PC-3 (cell line): ENCODE results near the gene TMX2. TPM values are rescaled to one million over a fixed set of nuclear protein-coding genes. Genes with fewer than 3 reads are reported as not detected.

Experiments
- ATAC-seq: fragments of 200-7000 bp; cut with Tn5 transposase; 2 replicates; pipeline ENCODE4 v1.9.1; 2020; ENCODE audit warnings: mild to moderate bottlenecking, moderate library complexity
- BruUV-seq: library from RNA; stranded (reverse); fragments of 400-500 nt; replicated peaks from 2 replicates; lab custom pipeline; 2021; lab: Mats Ljungman, UMichigan
- CTCF ChIA-PET: fragments of 300-600 bp; sonication (Branson Sonifier 250); formaldehyde crosslinking; loops from one replicate; lab custom pipeline; 2022; ENCODE audit warnings: antibody characterized with exemption; lab: Charles Lee
- POLR2A ChIA-PET: fragments of 300-600 bp; sonication (Branson Sonifier 250); formaldehyde crosslinking; loops from one replicate; lab custom pipeline; 2022; ENCODE audit warnings: antibody characterized with exemption; ENCODE audit not compliant: unreplicated experiment; lab: Charles Lee
- DNase-seq: peaks from one replicate; pipeline ENCODE4 v3.0.0-alpha.2; 2015
- H2AFZ ChIP-seq: fragments of 300-600 bp; sonication (generic); 2 replicates; pipeline ENCODE4 v1.6.0; 2016; ENCODE audit warnings: antibody characterized with exemption, low read length
- H3F3A ChIP-seq: fragments of 300-600 bp; sonication (generic); one replicate; pipeline ENCODE4 v1.6.0; 2017; ENCODE audit warnings: antibody characterized with exemption, low read length, control low read depth, mild to moderate bottlenecking; ENCODE audit not compliant: unreplicated experiment
- H3K27ac ChIP-seq: fragments of 300-600 bp; sonication (generic); 2 replicates; pipeline ENCODE4 v1.5.1; 2016; ENCODE audit warnings: mild to moderate bottlenecking, low read length
- H3K27me3 ChIP-seq: fragments of 300-600 bp; sonication (generic); 2 replicates; pipeline ENCODE4 v1.6.1; 2016; ENCODE audit warnings: low read length, mixed read lengths
- H3K36me3 ChIP-seq: fragments of 300-600 bp; sonication (generic); 2 replicates; pipeline ENCODE4 v1.6.1; 2016; ENCODE audit warnings: low read depth, mixed run types, low read length, mixed read lengths
- H3K4me1 ChIP-seq: fragments of 300-600 bp; sonication (generic); 2 replicates; pipeline ENCODE4 v1.5.1; 2016; ENCODE audit warnings: low read length; ENCODE audit not compliant: insufficient read depth
- H3K4me2 ChIP-seq: fragments of 300-600 bp; sonication (generic); 2 replicates; pipeline ENCODE4 v1.6.0; 2016; ENCODE audit warnings: low read length
- H3K4me3 ChIP-seq: fragments of 300-600 bp; sonication (generic); 2 replicates; pipeline ENCODE4 v1.5.1; 2016; ENCODE audit warnings: mild to moderate bottlenecking, low read length, mixed read lengths
- H3K79me2 ChIP-seq: fragments of 300-600 bp; sonication (generic); 2 replicates; pipeline ENCODE4 v1.6.1; 2017; ENCODE audit warnings: low read length, mixed read lengths
- H3K9ac ChIP-seq: fragments of 300-600 bp; sonication (generic); 2 replicates; pipeline ENCODE4 v1.6.0; 2016; ENCODE audit warnings: mild to moderate bottlenecking, low read length
- H3K9me2 ChIP-seq: fragments of 300-600 bp; sonication (generic); replicated peaks from 2 replicates; pipeline ENCODE4 v1.6.1; 2016; ENCODE audit warnings: mixed run types, low read length, mixed read lengths
- H3K9me3 ChIP-seq: fragments of 300-600 bp; sonication (generic); 2 replicates; pipeline ENCODE4 v1.6.1; 2016; ENCODE audit warnings: low read length, mixed read lengths
- H4K20me1 ChIP-seq: fragments of 300-600 bp; sonication (generic); 2 replicates; pipeline ENCODE4 v1.6.1; 2016; ENCODE audit warnings: low read length, mixed read lengths
- CTCF ChIP-seq: fragments of 300-600 bp; sonication (generic); conservative IDR thresholded peaks from 2 replicates; pipeline ENCODE4 v1.5.1; 2017; ENCODE audit warnings: antibody characterized with exemption, low read depth, mild to moderate bottlenecking, low read length
- EZH2 ChIP-seq: fragments of 300-600 bp; sonication (generic); IDR thresholded peaks from one replicate; pipeline ENCODE4 v1.6.1; 2017; ENCODE audit warnings: antibody characterized with exemption, mild to moderate bottlenecking, low read length; ENCODE audit not compliant: unreplicated experiment
- EZH2phosphoT487 ChIP-seq: fragments of 300-600 bp; sonication (generic); IDR thresholded peaks from 2 replicates; pipeline ENCODE4 v1.6.1; 2018; ENCODE audit warnings: mild to moderate bottlenecking, antibody characterized with exemption, low read length, borderline replicate concordance
- intact Hi-C: fragments of 100-400 bp; cut with micrococcal nuclease; formaldehyde crosslinking; loops from 2 replicates; pipeline ENCODE4 v1.9.0; 2023
- total RNA-seq: library from RNA; depleted of rRNA; stranded (reverse); fragments of >200 nt; gene quantifications from 2 replicates; pipeline ENCODE4 v1.2.3, GENCODE V29; 2014

TMX2 gene
- total RNA-seq, 1 experiment from 2014 or later = 241 TPM

- DNase-seq = no peak
- no peak for ATAC-seq
- no peak overlapping the region for H3K27ac ChIP-seq
- BruUV-seq = no TSS peak
- no peak overlapping the region for H2AFZ ChIP-seq
- H3K4me3 ChIP-seq = no peak overlapping the region
- no peaks in the 10 kb centered on the region for H3K9me3 ChIP-seq
- POLR2A ChIA-PET = no interaction called here
- H3K9ac ChIP-seq = no peak overlapping the region
- no peaks in the 10 kb centered on the region for H3K4me1 ChIP-seq
- H3K27me3 ChIP-seq = no peaks in the 10 kb centered on the region
- H4K20me1 ChIP-seq = peaks cover 35% of the 10 kb centered on the region
- H3F3A ChIP-seq = no peaks in the 10 kb centered on the region
- CTCF ChIA-PET = no interaction called here
- H3K4me2 ChIP-seq = no peak overlapping the region
- H3K9me2 ChIP-seq = no peaks in the 10 kb centered on the region
- peaks cover 30% of the 10 kb centered on the region; the same call in 1 of the 2 replicates for H3K36me3 ChIP-seq
- TF ChIP-seq EZH2phosphoT487 (no peak), EZH2 (no peak), CTCF (no peak)
- peaks cover 95% of the 10 kb centered on the region for H3K79me2 ChIP-seq
- intact Hi-C loops = no loop called here
Observed at GRCh38 chr11:57727185-57727584, 14.8 kb downstream of the TMX2 start.

- Histone ChIP-seq H3K9me3 (no peaks in the 10 kb centered on the region), H3K27me3 (no peaks in the 10 kb centered on the region), H4K20me1 (peaks cover 41% of the 10 kb centered on the region), H3K27ac (no peak overlapping the region), H3K9me2 (no peaks in the 10 kb centered on the region), H3K4me1 (no peaks in the 10 kb centered on the region), H3K9ac (no peak overlapping the region), H3K79me2 (peaks cover 96% of the 10 kb centered on the region), H3K36me3 (peaks cover 28% of the 10 kb centered on the region), H3F3A (no peaks in the 10 kb centered on the region), H3K4me2 (no peak overlapping the region), H2AFZ (no peak overlapping the region), H3K4me3 (no peak overlapping the region)
- BruUV-seq = no TSS peak
- CTCF ChIA-PET = no interaction called here
- POLR2A ChIA-PET = no interaction called here
- TF ChIP-seq EZH2 = no peak
- no peak for TF ChIP-seq CTCF
- no peak for DNase-seq
- no peak for ATAC-seq
- intact Hi-C loops = no loop called here
Observed at GRCh38 chr11:57728829-57729228, 16.4 kb downstream of the TMX2 start.

- H3K9me3 ChIP-seq = no peaks in the 10 kb centered on the region
- H3K9me2 ChIP-seq = no peaks in the 10 kb centered on the region
- ChIA-PET POLR2A (no interaction called here), CTCF (no interaction called here)
- peaks cover 95% of the 10 kb centered on the region for H3K79me2 ChIP-seq
- H3K4me2 ChIP-seq = no peak overlapping the region
- TF ChIP-seq EZH2 (no peak), EZH2phosphoT487 (no peak), CTCF (no peak)
- no peaks in the 10 kb centered on the region for H3K27me3 ChIP-seq
- peaks cover 34% of the 10 kb centered on the region for H4K20me1 ChIP-seq
- H3K27ac ChIP-seq = no peak overlapping the region
- no peak overlapping the region for H3K4me3 ChIP-seq
- no TSS peak for BruUV-seq
- H3K9ac ChIP-seq = no peak overlapping the region
- intact Hi-C loops = no loop called here
- no peak overlapping the region for H2AFZ ChIP-seq
- H3K4me1 ChIP-seq = no peaks in the 10 kb centered on the region
- ATAC-seq (no peak), DNase-seq (no peak)
- H3F3A ChIP-seq = no peaks in the 10 kb centered on the region
- peaks cover 22% of the 10 kb centered on the region for H3K36me3 ChIP-seq
Observed at GRCh38 chr11:57729479-57729878, 17.1 kb downstream of the TMX2 start.
